Keratinocyte (primary cell): ENCODE data around the gene CISD1. TPM values are rescaled to one million over a fixed set of nuclear protein-coding genes. Genes with fewer than 3 reads are reported as not detected.

ENCODE experiments used
- DNase-seq: peaks from one replicate; pipeline ENCODE4 v3.0.0-alpha.2; 2011; ENCODE audit warnings: low read depth, missing footprints, low spot score
- FAIRE-seq: peaks from 2 replicates; lab custom pipeline; 2011; peaks lifted over from hg19 to GRCh38; lab: Jason Lieb, UNC
- H2AFZ ChIP-seq: 2 replicates; pipeline ENCODE4 v1.6.0; 2012; ENCODE audit warnings: low read length, control low read depth, inconsistent platforms; ENCODE audit not compliant: control insufficient read depth
- H3K27ac ChIP-seq: 2 replicates; pipeline ENCODE4 v1.5.1; 2011; ENCODE audit warnings: low read length; ENCODE audit not compliant: control insufficient read depth, insufficient read depth
- H3K27me3 ChIP-seq: 3 replicates; pipeline ENCODE4 v1.6.0; 2011; ENCODE audit warnings: low read length; ENCODE audit not compliant: control insufficient read depth, insufficient read depth; ENCODE audit errors: extremely low read depth
- H3K36me3 ChIP-seq, 2 experiments: 2 replicates in 1 of 2; 3 replicates in 1 of 2; pipeline ENCODE4 v1.5.1; 2011; ENCODE audit warnings: low read length in 2 of 2, mild to moderate bottlenecking in 1 of 2; ENCODE audit not compliant: control insufficient read depth in 2 of 2, insufficient read depth in 2 of 2; ENCODE audit errors: extremely low read depth in 1 of 2
- H3K4me1 ChIP-seq: 3 replicates; pipeline ENCODE4 v1.5.1; 2011; ENCODE audit warnings: low read length; ENCODE audit not compliant: control insufficient read depth, insufficient read depth; ENCODE audit errors: extremely low read depth
- H3K4me2 ChIP-seq: 3 replicates; pipeline ENCODE4 v1.6.0; 2011; ENCODE audit warnings: low read depth, low read length; ENCODE audit not compliant: control insufficient read depth, insufficient read depth; ENCODE audit errors: extremely low read depth
- H3K4me3 ChIP-seq, 3 experiments: fragments of 200-600 bp in 1 of 3; sonication (generic) in 1 of 3; 2 replicates in 2 of 3; 3 replicates in 1 of 3; pipeline ENCODE4 v1.5.1; 2011 to 2016; ENCODE audit warnings: low read length in 3 of 3, mild to moderate bottlenecking in 3 of 3, control low read depth in 2 of 3, inconsistent platforms in 1 of 3, low read depth in 1 of 3, mixed read lengths in 1 of 3, mixed run types in 1 of 3, moderate library complexity in 1 of 3; ENCODE audit not compliant: control insufficient read depth in 2 of 3, insufficient read depth in 2 of 3; ENCODE audit errors: extremely low read depth in 1 of 3
- H3K79me2 ChIP-seq: 2 replicates; pipeline ENCODE4 v1.6.0; 2012; ENCODE audit warnings: low read length; ENCODE audit not compliant: control insufficient read depth, insufficient read depth
- H3K9ac ChIP-seq: 3 replicates; pipeline ENCODE4 v1.6.0; 2011; ENCODE audit warnings: low read length; ENCODE audit not compliant: control insufficient read depth, insufficient read depth; ENCODE audit errors: extremely low read depth
- H3K9me1 ChIP-seq: 3 replicates; pipeline ENCODE4 v1.6.0; 2011; ENCODE audit warnings: low read length; ENCODE audit not compliant: control insufficient read depth, insufficient read depth; ENCODE audit errors: extremely low read depth
- H3K9me3 ChIP-seq: 2 replicates; pipeline ENCODE4 v1.5.1; 2012; ENCODE audit warnings: low read depth, low read length; ENCODE audit not compliant: control insufficient read depth
- H4K20me1 ChIP-seq: 3 replicates; pipeline ENCODE4 v1.6.0; 2011; ENCODE audit warnings: low read length; ENCODE audit not compliant: control insufficient read depth, insufficient read depth; ENCODE audit errors: extremely low read depth
- CTCF ChIP-seq, 3 experiments: IDR thresholded peaks in 1 of 3; conservative IDR thresholded peaks in 1 of 3; optimal IDR thresholded peaks in 1 of 3; 2 replicates in 2 of 3; 3 replicates in 1 of 3; pipeline versions ENCODE3 to v1.5.1; 2011; ENCODE audit warnings: low read length in 3 of 3, mild to moderate bottlenecking in 3 of 3, moderate library complexity in 2 of 3, control low read depth in 1 of 3, inconsistent platforms in 1 of 3; ENCODE audit not compliant: insufficient read depth in 2 of 3; ENCODE audit errors: extremely low read depth in 1 of 3
- EZH2 ChIP-seq: IDR thresholded peaks from one replicate; pipeline ENCODE4 v1.6.1; 2012; ENCODE audit warnings: inconsistent platforms, mild to moderate bottlenecking, low read length, moderate library complexity
- dilution Hi-C: fragments of 300-500 bp; cut with MboI; formaldehyde crosslinking; loops from one replicate; pipeline ENCODE4 v1.7.0; 2020; ENCODE audit warnings: low sequenced_read_pairs; ENCODE audit not compliant: extremely low pct_ligation_motif_present
- polyA plus RNA-seq, 5 experiments: library from polyadenylated mRNA; depleted of rRNA in 3 of 5; stranded (reverse) in 3 of 5; stranded (forward) in 1 of 5; unstranded in 1 of 5; fragments of >200 nt; gene quantifications; 1 replicate in 1 of 5; 2 replicates in 3 of 5; 3 replicates in 1 of 5; pipeline versions ENCODE4 v1.2.1 to v1.2.3, GENCODE V29; 2011 to 2012; ENCODE audit warnings: missing spikeins in 2 of 5, low read depth in 1 of 5, low replicate concordance in 1 of 5

CISD1 gene
- polyA plus RNA-seq, 1 donor (not counting 4 experiments of a cell fraction or from before 2014, with no cell fraction given), result 81.7 TPM

- Histone ChIP-seq H4K20me1 (no peaks in the 10 kb centered on the region), H3K36me3 (no peaks in the 10 kb centered on the region), H3K9me3 (no peaks in the 10 kb centered on the region), H3K4me2 (peak overlapping the region; percentile 98), H3K4me1 (peaks cover 30% of the 10 kb centered on the region), H3K79me2 (peaks cover 65% of the 10 kb centered on the region), H3K27me3 (no peaks in the 10 kb centered on the region), H2AFZ (peak overlapping the region; percentile 94), H3K27ac (peak overlapping the region; percentile 96), H3K9ac (peak overlapping the region; percentile 91), H3K9me1 (no peaks in the 10 kb centered on the region), H3K4me3 (peak overlapping the region; percentile 69 to 96 (median 91))
- dilution Hi-C loops, result no loop called here
- FAIRE-seq, result no peak
- TF ChIP-seq CTCF (optimal IDR thresholded peaks at IDR 0.05 in 1 of 3, IDR thresholded peaks at IDR 0.05 in 1 of 3, conservative IDR thresholded peaks at IDR 0.05 in 1 of 3; ENCODE audit: extremely low read depth in 1 of 3, insufficient read depth in 2 of 3, low read length in 3 of 3) (no peak), EZH2 (no peak)
- DNase-seq, result no peak
These were observed 1.9 kb upstream of the CISD1 start for GRCh38 chr10:58266826-58267712.

- no peaks in the 10 kb centered on the region for H3K9me3 ChIP-seq
- no peak for DNase-seq
- no peaks in the 10 kb centered on the region for H3K9me1 ChIP-seq
- H3K4me3 ChIP-seq, result peak within 1 kb of the TSS; percentile 69 to 97 (median 96)
- peak within 1 kb of the TSS; percentile 91 for H3K9ac ChIP-seq
- H3K4me1 ChIP-seq, result peaks cover 30% of the 10 kb centered on the region
- dilution Hi-C loops, result no loop called here
- FAIRE-seq, result no peak
- H3K79me2 ChIP-seq, result peaks cover 69% of the 10 kb centered on the region
- TF ChIP-seq CTCF (optimal IDR thresholded peaks at IDR 0.05 in 1 of 3, IDR thresholded peaks at IDR 0.05 in 1 of 3, conservative IDR thresholded peaks at IDR 0.05 in 1 of 3; ENCODE audit: extremely low read depth in 1 of 3, insufficient read depth in 2 of 3, low read length in 3 of 3) (no peak), EZH2 (no peak)
- H2AFZ ChIP-seq, result peak within 1 kb of the TSS; percentile 96
- H3K27ac ChIP-seq, result peak within 1 kb of the TSS; percentile 96
- no peaks in the 10 kb centered on the region for H3K36me3 ChIP-seq
- peak within 1 kb of the TSS; percentile 98 for H3K4me2 ChIP-seq
- H4K20me1 ChIP-seq, result no peaks in the 10 kb centered on the region
- H3K27me3 ChIP-seq, result no peaks in the 10 kb centered on the region
These were observed 1.1 kb upstream of the CISD1 start, which contains the start of gene IPMK for GRCh38 chr10:58267713-58268453. Gene IPMK, minus strand, starts transcription at chr10:58267894. Its CDS starts 283 bp downstream, at chr10:58267611.
